Pancreas (tissue), 10 donors: ENCODE results near the gene PRR4. TPM values are rescaled to one million over a fixed set of nuclear protein-coding genes. Genes with fewer than 3 reads are reported as not detected.
A peak's percentile ranks its signal among the peaks of the same experiment; 100 is the strongest.

Experiments
- ATAC-seq, 4 donors: fragments of 200-7000 bp; cut with Tn5 transposase; one replicate each; pipeline versions ENCODE4 v1.8.0 to v1.9.1; 2020; ENCODE audit warnings: mild to moderate bottlenecking in 4 of 4, moderate library complexity in 4 of 4
- DNase-seq, 6 donors: peaks; one replicate each; pipeline ENCODE4 v3.0.0-alpha.2; 2020
- FAIRE-seq: peaks from 2 replicates; lab custom pipeline; 2012; peaks lifted over from hg19 to GRCh38; lab: Jason Lieb, UNC
- H3K27ac ChIP-seq, 4 donors: fragments of 200-600 bp; sonication (generic); 1 replicate in 3 of 4; 2 replicates in 1 of 4; pipeline versions ENCODE4 v1.5.0 to v1.8.0; 2020
- H3K27me3 ChIP-seq, 4 donors: fragments of 200-600 bp; one replicate each; pipeline ENCODE4 v1.8.0; 2021
- H3K36me3 ChIP-seq, 3 donors: fragments of 200-600 bp; sonication (generic) in 1 of 3; one replicate each; pipeline versions ENCODE4 v1.5.0 to v1.8.0; 2020 to 2021
- H3K4me1 ChIP-seq, 3 donors: fragments of 200-600 bp; one replicate each; pipeline ENCODE4 v1.8.0; 2021
- H3K4me3 ChIP-seq, 4 donors: fragments of 200-600 bp; sonication (generic) in 2 of 4; one replicate each; pipeline versions ENCODE4 v1.5.0 to v1.8.0; 2020 to 2021
- H3K9me3 ChIP-seq, 4 donors: fragments of 200-600 bp; one replicate each; pipeline ENCODE4 v1.8.0; 2021
- WGBS, 2 donors: extraction: QIAGEN DNeasy Blood & Tissue Kit; methylation state at CpG; one replicate each; pipeline ENCODE4 v1.1.7; 2013; 5-methylcytosine and 5-hydroxymethylcytosine counted together
- intact Hi-C, 3 donors: fragments of 100-400 bp; cut with DNase I; formaldehyde crosslinking; loops; one replicate each; pipeline versions ENCODE4 v1.11.1 to v1.14.2; 2022
- polyA plus RNA-seq, 2 donors: library from polyadenylated mRNA; stranded (reverse); fragments of 200-250 nt; gene quantifications; one replicate each; pipeline ENCODE4 v1.2.3, GENCODE V29; 2013
- total RNA-seq, 6 donors: library from RNA; stranded (reverse); fragmentation: NEBNext Ultra II Directional in 4 of 6; extraction: Animal tissue kit (Norgen Biotek cat#: 25700) in 4 of 6; gene quantifications; one replicate each; pipeline versions ENCODE4 v1.2.1 to v1.2.4, GENCODE V29; 2021 to 2023
- TF ChIP-seq, protein P1 (sequence below), 4 donors: fragments of 200-600 bp; sonication (generic) in 3 of 4; IDR thresholded peaks; one replicate each; pipeline versions ENCODE4 v1.5.0 to v1.8.0; 2021; ENCODE audit warnings: antibody characterized with exemption in 4 of 4
- donor health status: healthy with polysubstance abuse.
- donor health status: DM: no; HTN: no; CAD: no; lungs with moderate emphysema.
- donor health status: DM: no; HTN: no; CAD: no.
- donor health status: control.
- donor health status: control.
- donor health status: Bipolar disorder and iron deficiency.
- donor health status: DM: yes; HTN: yes; CAD: no.
- donor health status: DM: no; HTN: no; CAD: no.
- donor health status: DM: no; HTN: no; CAD: no.
- donor health status: DM: yes; HTN: yes; CAD: no.

The PRR4 gene
- total and polyA plus RNA-seq, 8 donors, result 0.32 to 4.3 (median 0.83) TPM; not detected in 1

DNA sequence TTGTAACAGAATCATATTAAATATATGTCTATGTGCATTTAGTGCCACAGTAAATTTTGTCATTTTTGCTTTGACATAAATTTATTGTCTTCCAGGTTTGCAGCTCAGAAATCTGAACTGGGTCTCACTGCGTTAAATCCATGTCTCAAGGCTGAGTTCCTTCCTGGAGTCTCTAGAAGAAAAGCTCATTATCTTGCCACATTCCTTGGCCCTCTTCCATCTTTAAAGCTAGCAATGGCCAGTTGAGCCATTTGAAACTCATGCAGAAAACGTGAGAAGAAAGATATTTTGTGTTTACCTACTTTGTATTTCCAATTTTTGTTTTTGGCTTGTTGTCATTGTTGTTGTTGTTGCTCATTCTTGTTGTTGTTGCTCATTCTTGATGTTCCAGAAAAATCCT is 24.1 kb upstream of the PRR4 start:
- Histone ChIP-seq H3K36me3 (no peaks in the 10 kb centered on the region), H3K9me3 (no peaks in the 10 kb centered on the region), H3K27ac (no peak overlapping the region), H3K27me3 (no peaks in the 10 kb centered on the region), H3K4me3 (no peak overlapping the region), H3K4me1 (no peaks in the 10 kb centered on the region)
- DNase-seq, result no peak
- intact Hi-C loops, result no loop called here
- 21% methylated on average over 2 of the region's 2 CpGs for WGBS, 2 donors
- no peak for FAIRE-seq
- ATAC-seq, result peak in 1 of 4 donors; percentile 65
- TF ChIP-seq, protein P1, sequence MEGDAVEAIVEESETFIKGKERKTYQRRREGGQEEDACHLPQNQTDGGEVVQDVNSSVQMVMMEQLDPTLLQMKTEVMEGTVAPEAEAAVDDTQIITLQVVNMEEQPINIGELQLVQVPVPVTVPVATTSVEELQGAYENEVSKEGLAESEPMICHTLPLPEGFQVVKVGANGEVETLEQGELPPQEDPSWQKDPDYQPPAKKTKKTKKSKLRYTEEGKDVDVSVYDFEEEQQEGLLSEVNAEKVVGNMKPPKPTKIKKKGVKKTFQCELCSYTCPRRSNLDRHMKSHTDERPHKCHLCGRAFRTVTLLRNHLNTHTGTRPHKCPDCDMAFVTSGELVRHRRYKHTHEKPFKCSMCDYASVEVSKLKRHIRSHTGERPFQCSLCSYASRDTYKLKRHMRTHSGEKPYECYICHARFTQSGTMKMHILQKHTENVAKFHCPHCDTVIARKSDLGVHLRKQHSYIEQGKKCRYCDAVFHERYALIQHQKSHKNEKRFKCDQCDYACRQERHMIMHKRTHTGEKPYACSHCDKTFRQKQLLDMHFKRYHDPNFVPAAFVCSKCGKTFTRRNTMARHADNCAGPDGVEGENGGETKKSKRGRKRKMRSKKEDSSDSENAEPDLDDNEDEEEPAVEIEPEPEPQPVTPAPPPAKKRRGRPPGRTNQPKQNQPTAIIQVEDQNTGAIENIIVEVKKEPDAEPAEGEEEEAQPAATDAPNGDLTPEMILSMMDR (IDR thresholded peaks at IDR 0.05), result no peak

DNA sequence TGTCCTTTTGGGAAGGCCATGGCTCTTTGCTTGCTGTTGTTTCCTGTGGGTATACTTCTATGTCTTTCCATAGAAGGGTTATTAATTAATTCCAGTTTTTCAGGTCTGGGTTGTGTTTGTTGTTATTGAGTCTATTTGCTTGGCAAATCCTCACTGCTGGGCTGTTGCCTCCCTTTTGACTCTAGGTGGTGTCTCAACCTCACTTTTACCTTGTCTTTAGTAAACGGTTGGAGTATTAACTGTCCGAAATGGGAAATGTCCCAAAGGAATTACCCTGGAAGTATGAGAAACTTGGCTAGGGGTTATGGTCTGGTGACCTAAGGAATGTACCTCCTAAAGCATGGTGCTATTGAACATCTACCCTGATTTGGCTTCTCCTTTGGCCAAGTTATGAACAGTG is 18.1 kb upstream of the PRR4 start:
- Histone ChIP-seq H3K9me3 (no peaks in the 10 kb centered on the region), H3K27ac (no peak overlapping the region), H3K27me3 (no peaks in the 10 kb centered on the region), H3K36me3 (no peaks in the 10 kb centered on the region), H3K4me3 (no peak overlapping the region), H3K4me1 (no peaks in the 10 kb centered on the region)
- whole genome bisulfite sequencing, 2 donors, result 41 to 47% methylated on average over 2 of the region's 2 CpGs
- FAIRE-seq, result no peak
- ATAC-seq, result peak in 1 of 4 donors; percentile 22
- TF ChIP-seq, protein P1 (IDR thresholded peaks at IDR 0.05), result no peak
- intact Hi-C loops, result no loop called here
- DNase-seq, result no peak

DNA sequence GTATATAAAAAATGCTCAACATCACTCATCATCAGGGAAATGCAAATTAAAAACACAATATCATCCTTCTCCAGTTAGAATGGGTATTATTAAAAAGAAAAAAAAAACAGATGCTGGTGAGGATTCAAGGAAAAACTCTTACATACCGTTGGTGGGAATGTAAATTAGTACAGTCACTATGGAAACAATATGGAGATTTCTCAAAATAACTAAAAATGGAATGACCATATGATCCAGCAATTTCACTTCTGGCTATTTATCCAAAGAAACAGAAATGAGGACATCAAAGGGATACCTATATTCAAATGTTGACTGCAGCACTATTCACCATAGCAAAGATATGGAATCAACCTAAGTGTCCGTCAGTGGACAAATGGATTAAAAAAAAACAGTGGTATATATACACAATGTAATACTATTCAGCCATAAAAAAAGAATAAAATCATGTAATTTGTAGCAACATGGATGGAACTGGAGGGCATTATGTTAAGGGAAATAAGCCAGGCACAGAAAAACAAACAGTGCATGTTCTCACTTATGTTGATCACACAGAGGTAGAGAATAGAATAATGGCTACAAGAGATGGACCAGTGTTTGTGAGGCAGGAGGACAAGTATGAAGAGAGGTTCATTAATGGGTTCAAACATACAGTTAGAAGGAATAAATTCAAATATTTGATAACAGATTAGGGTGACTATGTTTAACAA is 14.4 kb upstream of the PRR4 start:
- H3K36me3 ChIP-seq, result no peaks in the 10 kb centered on the region
- 93 to 98% methylated on average over 2 of the region's 2 CpGs for WGBS, 2 donors
- FAIRE-seq (no peak), ATAC-seq (no peak), DNase-seq (no peak)
- H3K4me3 ChIP-seq, result no peak overlapping the region
- H3K27me3 ChIP-seq, result no peaks in the 10 kb centered on the region
- TF ChIP-seq, protein P1 (IDR thresholded peaks at IDR 0.05), result no peak
- H3K9me3 ChIP-seq, result no peaks in the 10 kb centered on the region
- intact Hi-C loops, result no loop called here
- H3K27ac ChIP-seq, result no peak overlapping the region
- no peaks in the 10 kb centered on the region for H3K4me1 ChIP-seq

DNA sequence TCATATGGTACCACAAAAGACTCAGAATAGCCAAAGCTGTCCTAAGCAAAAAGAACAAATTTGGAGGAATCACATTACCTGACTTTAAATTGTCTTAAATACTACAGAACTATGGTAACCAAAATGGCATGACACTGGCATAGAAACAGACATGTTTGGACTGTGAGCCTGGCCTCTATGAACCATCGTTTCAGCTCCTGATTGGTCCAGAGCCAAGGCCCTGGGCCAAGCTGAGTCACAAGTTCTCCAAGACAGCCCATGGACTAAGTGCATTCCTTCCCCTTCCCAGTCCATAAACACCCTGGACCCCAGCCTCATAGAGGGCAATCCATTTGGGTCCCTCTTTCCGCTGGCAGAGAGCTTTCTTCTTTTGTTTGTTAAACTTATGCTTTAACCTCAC is 12.1 kb upstream of the PRR4 start:
- H3K36me3 ChIP-seq, result no peaks in the 10 kb centered on the region
- TF ChIP-seq, protein P1 (IDR thresholded peaks at IDR 0.05), result no peak
- H3K4me3 ChIP-seq, result no peak overlapping the region
- DNase-seq (no peak), ATAC-seq (no peak), FAIRE-seq (no peak)
- intact Hi-C loops, result no loop called here
- WGBS, 2 donors, result 80 to 87% methylated on average over 2 of the region's 2 CpGs
- no peak overlapping the region for H3K27ac ChIP-seq
- H3K27me3 ChIP-seq, result no peaks in the 10 kb centered on the region
- no peaks in the 10 kb centered on the region for H3K4me1 ChIP-seq
- H3K9me3 ChIP-seq, result no peaks in the 10 kb centered on the region

DNA sequence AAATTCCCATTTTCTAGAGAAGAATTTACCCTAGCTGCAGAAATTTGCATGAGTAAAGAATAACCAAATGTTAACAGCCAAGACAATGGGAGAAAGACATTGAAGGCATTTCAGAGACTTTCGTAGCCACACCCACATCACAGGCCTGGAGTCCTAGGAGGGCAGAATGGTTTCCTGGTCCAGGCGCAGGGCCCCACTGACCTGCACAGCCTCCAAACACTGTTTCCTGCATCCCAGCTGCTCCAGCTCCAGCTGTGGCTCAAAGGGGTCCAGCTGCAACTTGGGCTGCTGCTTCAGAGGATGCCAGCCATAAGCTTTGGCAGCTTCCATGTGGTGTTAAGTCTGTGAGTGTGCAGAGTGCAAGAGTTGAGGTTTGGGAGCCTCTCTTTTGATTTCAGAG is 6.5 kb upstream of the PRR4 start:
- intact Hi-C loops, result no loop called here
- WGBS, 2 donors, result 97 to 98% methylated on average over 2 of the region's 2 CpGs

More for the DNA sequence above, 6.5 kb upstream of the PRR4 start:
- ATAC-seq, result no peak
- no peak overlapping the region for H3K27ac ChIP-seq
- no peaks in the 10 kb centered on the region for H3K9me3 ChIP-seq
- H3K4me1 ChIP-seq, result no peaks in the 10 kb centered on the region
- no peak for FAIRE-seq
- H3K4me3 ChIP-seq, result no peak overlapping the region
- DNase-seq, result no peak
- no peaks in the 10 kb centered on the region for H3K36me3 ChIP-seq
- TF ChIP-seq, protein P1 (IDR thresholded peaks at IDR 0.05), result no peak
- no peaks in the 10 kb centered on the region for H3K27me3 ChIP-seq
